Measurements from ENCODE around the gene FBXO28.
A peak's percentile ranks its signal among the peaks of the same experiment; 100 is the strongest.
"Not testable (repeated sequence)": the region's sequence is repeated elsewhere in the genome, so short reads cannot be mapped to it uniquely, and the experiment has no call there.

The FBXO28 gene, protein sequence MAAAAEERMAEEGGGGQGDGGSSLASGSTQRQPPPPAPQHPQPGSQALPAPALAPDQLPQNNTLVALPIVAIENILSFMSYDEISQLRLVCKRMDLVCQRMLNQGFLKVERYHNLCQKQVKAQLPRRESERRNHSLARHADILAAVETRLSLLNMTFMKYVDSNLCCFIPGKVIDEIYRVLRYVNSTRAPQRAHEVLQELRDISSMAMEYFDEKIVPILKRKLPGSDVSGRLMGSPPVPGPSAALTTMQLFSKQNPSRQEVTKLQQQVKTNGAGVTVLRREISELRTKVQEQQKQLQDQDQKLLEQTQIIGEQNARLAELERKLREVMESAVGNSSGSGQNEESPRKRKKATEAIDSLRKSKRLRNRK

DNA sequence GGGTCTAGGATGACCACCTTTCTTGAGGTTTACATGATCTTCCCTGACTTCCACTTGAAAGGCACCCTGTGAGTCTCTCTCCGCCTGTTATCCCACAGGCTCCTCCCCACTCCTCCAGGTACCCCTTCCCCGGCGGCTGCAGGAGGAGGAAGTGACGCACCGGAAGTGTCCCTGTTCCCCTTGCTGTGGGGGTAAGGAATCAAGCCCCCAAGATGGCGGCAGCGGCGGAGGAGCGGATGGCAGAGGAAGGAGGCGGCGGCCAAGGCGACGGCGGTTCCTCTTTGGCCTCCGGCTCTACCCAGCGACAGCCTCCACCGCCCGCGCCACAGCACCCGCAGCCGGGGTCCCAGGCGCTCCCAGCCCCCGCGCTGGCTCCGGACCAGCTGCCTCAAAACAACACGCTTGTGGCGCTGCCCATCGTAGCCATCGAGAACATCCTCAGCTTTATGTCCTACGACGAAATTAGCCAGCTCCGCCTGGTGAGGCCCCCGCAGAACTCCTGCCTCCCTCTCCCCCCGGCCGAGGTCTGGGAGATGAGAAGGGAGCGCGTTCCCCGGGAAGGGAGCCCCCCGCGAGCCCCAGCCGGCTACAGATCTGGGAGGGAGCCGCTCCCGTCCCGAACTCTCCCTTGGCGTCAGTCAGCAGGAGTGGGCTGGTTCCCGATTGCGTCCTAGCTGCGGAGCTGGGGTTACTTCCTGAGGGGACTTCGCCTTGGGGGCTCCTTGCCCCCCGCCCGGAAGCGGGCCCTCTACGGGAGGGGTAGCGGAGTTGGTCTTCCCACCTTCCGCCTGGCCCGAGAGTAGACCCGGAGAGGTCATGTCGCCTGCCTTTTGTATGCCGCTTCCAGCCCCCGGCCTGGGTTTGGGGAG is at the start of gene FBXO28:
Gene FBXO28 (plus strand): TSS at position 194 of the 869 bp plus-strand sequence. CDS start 19 bp downstream, at position 213.
- peak; percentile 72 for DNase-seq

- no peak for DNase-seq
These were observed 49.8 kb upstream of the FBXO28 start for GRCh38 chr1:224064150-224064549.

- no peak for DNase-seq
These were observed 48.5 kb upstream of the FBXO28 start for GRCh38 chr1:224065455-224065854.

GRCh38 chr1:224067207-224067606 is 46.7 kb upstream of the FBXO28 start:
- no peak for DNase-seq

DNA sequence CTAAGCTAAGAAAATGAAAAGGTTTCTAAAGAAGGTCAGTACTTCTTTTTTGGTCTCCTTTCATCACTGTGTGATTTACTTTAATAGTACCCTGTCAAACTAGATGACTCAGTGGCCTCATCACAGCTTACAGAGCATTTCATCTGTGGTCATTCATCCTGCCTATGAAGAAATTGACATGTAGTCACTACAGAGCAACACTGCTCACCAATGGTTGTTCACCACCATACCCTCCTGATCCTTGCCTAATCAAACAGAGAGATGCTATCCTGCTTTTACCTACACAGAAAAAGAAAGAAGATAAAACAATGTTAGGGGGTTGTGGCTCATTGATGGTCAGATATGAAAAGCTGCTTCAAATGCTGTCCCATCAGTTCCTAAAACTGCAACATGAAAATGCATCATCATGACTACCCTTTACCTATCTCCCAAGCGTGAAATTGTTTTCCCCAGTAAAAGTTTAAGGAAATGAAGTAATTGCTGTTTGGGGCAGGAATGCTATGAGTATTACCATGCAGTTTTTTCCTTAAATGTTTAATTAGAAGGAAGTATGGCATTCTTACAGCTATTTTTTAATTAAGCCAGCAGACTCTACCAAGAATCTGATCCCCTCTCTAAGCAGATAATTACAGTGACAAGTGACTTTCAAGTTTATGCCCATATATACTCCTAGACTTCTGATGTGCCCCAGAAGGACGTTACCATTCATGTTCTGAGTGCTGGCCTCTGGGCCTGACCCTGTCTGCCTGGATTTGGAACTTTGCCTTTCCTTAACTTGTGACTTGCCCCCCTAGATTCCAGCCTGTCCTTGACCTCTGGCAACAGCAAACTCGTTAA is 46.1 kb upstream of the FBXO28 start:
- no peak for DNase-seq

DNA sequence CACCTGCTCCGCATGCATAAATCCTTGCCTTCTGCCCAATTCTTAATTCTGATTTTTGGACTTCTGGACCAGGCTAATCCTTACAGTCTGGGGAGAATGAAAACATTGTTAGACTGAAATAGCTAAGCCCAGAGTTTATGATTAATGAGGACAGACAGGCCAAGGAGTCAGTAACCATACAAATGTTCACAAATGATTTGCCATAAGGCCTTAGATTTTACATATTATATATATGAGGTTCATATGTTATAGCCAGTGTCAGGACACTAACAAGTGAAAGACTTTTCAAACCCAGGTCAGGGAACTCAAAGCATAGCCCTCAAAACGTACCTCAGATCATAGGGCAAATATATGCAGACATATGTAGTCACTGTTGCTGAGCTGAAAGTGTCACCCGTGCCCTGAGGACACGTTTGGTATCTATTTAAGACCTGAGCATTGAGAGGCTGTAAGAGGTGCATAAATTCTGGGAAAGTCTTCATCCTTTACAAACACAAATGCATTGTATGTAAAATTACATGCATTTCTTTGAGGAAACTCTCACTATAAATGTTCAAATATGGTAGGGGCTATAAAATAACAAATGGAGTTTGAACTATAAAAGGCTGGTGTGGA is 45.3 kb upstream of the FBXO28 start:
- DNase-seq, result no peak

DNA sequence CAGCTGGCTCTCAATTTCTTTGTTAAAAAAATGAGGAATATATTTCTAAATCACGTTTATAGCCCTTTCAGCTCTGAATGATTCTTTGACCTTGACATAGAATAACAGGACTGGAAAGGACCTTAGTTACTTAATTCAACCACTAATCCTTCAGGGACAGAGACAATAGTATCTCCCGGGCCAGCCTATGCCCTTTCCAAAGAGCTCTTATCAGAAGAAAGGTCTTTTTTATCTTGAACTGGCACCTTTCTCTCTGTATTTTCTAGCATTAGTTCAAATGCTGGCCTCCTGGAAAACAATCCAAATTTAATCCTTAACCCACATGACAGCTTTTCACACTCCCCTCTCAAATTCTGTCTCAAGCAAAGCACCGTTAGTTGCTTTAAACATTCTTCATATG is 44.8 kb upstream of the FBXO28 start:
- DNase-seq, result no peak

DNA sequence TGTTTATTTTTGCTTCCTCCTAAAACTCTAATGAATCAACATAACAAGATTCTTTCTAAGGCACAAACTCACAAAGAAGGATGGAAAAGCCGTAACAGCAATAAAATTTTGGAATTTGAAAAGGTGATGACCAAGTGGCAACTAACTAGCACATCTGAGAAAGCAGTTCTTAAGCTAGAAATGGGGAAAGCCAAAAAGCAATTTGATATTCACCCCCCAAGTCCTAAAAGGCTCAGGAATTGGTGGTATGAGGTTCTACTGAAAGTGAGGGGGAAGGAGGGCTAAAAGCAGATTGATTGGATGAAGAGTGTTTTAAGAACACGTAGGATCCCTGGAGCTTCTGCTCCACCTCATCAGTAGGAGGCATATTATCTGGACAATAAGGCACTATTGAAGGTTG is 43.4 kb upstream of the FBXO28 start:
- no peak for DNase-seq

- no peak for DNase-seq
These were observed 37.5 kb upstream of the FBXO28 start for GRCh38 chr1:224076407-224076806.

DNA sequence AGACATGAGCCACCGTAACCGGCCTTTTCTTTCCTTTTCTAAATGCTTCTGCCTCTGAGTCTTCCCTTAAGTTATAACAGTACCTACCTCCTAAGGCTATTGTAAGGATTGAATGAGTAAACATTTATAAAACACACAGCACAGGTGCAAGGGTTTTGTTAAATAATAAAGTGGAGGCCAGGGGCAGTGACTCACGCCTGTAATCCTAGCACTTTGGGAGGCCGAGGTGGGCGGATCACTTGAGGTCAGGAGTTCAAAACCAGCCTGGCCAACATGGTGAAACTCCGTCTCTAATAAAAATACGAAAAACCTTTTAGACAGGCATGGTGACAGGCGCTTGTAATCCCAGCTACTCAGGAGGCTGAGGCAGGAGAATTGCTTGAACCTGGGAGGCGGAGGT is 34.3 kb upstream of the FBXO28 start:
- not testable (repeated sequence) for DNase-seq

DNA sequence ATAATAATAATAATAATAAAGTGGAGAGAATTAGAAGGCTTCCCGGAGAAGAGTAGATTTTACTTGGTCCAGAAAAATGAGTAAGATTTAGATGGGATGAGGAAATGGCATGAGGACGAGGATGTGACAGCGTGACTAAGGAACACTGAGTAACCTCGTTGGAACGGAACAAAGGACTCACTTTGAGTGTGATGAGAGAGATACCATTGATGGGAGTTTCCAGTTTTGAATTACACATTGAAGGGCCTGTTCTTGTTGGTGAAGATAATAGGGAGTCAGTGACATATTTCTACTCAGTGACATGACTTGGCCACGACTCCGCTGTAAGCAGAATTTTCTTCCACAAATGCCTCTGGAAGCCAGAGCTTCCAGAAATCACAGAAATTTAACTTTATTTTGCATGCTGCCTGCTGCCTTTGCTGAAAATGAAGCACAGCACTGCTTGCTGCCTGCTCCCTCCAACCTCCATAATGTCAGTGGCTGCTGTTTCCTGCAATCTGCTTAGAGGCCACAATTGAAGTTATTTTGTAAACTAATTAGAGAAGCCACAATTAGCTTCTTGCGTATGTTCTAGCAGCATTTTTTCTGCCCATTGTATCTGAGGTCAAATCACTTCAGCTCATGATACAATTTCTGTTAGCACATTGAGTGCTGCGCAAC is 33.7 kb upstream of the FBXO28 start:
- DNase-seq, result no peak

DNA sequence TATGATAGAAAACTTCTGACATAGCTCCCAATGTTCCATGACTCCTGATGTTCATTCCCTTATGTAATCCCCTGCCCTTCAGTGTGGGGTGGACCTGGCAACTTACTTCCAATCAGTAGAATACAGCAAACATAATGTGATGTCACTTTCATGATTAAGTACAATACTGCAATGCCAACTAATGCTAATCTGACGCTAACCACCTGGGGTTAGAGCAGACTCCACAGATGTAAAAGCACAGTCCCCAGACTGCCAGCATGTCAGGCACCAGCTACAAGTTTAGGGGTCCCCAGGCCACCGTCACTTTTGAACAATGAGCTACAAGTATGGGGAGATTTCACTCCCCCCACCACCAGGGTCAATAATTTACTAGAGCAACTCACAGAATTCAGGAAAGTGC is 32.3 kb upstream of the FBXO28 start:
- no peak for DNase-seq

DNA sequence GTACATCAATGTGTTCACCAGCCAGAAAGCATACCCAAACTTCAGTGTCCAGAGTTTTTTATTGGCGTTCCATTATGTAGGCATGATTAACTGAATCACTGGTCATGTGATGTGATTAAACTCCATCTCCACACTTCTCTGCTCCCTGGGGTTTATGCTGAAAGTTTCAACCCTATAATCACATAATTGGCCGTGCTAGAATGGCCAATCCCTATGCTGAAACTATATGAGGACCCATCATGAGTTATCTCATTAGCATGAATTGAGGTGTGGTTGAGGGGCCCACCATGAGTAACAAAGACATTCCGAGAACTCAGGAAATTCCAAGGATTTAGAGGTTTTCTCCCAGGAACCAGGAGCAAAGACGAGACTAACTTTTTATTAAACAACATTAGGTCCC is 31.8 kb upstream of the FBXO28 start:
- DNase-seq, result no peak

- no peak for DNase-seq
These were observed 29.0 kb upstream of the FBXO28 start for GRCh38 chr1:224084867-224085266.

- DNase-seq, result no peak
These were observed 28.3 kb upstream of the FBXO28 start for GRCh38 chr1:224085421-224086108.

- DNase-seq, result peak; percentile 85
These were observed 26.6 kb upstream of the FBXO28 start for GRCh38 chr1:224087286-224087794.

DNA sequence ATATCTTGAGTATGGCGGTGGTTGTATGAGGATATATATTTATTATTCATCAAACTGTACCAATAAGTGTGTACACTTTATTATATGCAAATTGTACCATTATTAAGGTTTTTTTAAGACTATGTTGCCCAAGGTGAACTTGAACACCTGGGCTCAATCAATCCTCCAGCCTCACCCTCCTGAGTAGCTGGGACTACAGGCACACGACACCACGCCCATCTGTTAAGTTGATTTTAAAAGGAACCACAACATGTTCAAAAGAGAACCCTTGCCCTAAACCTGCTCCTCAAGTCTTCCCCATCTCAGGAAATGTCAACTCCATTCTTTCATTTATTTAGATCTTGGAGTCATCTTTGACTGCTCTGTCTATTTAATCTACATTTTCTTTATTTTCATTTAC is 24.3 kb upstream of the FBXO28 start:
- no peak for DNase-seq

- DNase-seq, result no peak
These were observed 23.8 kb upstream of the FBXO28 start for GRCh38 chr1:224090116-224090515.

- DNase-seq, result no peak
These were observed 21.8 kb upstream of the FBXO28 start for GRCh38 chr1:224092111-224092510.

DNA sequence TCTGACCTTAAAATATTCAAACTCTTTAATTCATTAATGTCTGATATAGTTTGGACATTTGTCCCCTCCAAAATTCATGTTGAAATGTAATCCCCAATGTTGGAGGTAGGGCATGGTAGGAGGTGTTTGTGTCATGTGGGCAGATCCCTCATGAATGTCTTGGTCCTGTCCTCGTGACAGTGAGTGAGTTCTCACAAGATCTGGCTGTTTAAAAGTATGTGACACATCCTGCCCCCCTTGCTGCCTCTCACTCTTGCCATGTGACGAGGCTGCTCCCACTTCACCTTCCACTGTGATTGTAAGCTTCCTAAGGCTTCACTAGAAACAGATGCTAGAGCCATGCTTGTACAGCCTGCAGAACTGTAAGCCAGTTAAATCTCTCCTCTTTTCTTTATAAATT is 21.3 kb upstream of the FBXO28 start:
- no peak for DNase-seq

DNA sequence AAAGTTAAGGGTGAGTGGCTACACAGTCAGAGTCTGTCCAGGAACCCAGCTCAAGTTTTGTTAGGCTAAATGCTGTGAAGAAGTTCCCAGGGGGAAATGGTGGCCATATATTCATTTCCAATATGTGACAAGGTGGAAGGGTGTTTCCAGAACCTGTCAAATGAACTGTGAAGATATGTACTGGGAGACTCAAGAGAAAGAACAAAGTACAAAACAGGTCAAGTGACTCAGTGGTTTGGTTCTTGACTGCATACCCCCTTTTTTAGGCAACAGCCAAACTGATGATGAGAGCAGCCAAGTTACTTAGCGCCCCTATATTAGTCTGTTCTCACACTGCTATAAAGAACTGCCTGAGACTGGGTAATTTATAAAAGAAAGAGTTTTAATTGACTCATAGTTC is 18.6 kb upstream of the FBXO28 start:
- DNase-seq, result no peak
